Adipocyte (in vitro differentiated cells): ENCODE data around the gene ERCC6.

Source experiments
- DNase-seq: peaks from one replicate; pipeline ENCODE4 v3.0.0-alpha.2; 2015; ENCODE audit warnings: low read depth
- H3K27me3 ChIP-seq: replicated peaks from 2 replicates; pipeline ENCODE4 v1.7.0; 2013; ENCODE audit warnings: mild to moderate bottlenecking, low read length, moderate library complexity; ENCODE audit not compliant: control insufficient read depth, insufficient read depth
- H3K36me3 ChIP-seq: 2 replicates; pipeline ENCODE4 v1.7.0; 2013; ENCODE audit warnings: low read length, mild to moderate bottlenecking, moderate library complexity; ENCODE audit not compliant: control insufficient read depth, insufficient read depth, severe bottlenecking
- H3K4me1 ChIP-seq: 2 replicates; pipeline ENCODE4 v1.7.0; 2013; ENCODE audit warnings: mild to moderate bottlenecking, low read length, moderate library complexity; ENCODE audit not compliant: control insufficient read depth, insufficient read depth
- H3K4me3 ChIP-seq: 2 replicates; pipeline ENCODE4 v1.7.0; 2013; ENCODE audit warnings: mild to moderate bottlenecking, low read length, moderate library complexity
- H3K9ac ChIP-seq: 2 replicates; pipeline ENCODE4 v1.7.0; 2013; ENCODE audit warnings: mild to moderate bottlenecking, low read length, moderate library complexity
- H3K9me3 ChIP-seq: 2 replicates; pipeline ENCODE4 v1.7.0; 2013; ENCODE audit warnings: mild to moderate bottlenecking, low read length, moderate library complexity; ENCODE audit not compliant: control insufficient read depth

ERCC6 gene

GRCh38 chr10:49486009-49486408 lies 52.9 kb downstream of the ERCC6 start:
- no peaks in the 10 kb centered on the region for H3K27me3 ChIP-seq
- no peak for DNase-seq
- H3K9me3 ChIP-seq, result no peaks in the 10 kb centered on the region
- H3K36me3 ChIP-seq, result peaks cover 27% of the 10 kb centered on the region
- H3K4me3 ChIP-seq, result no peak overlapping the region
- peaks cover 14% of the 10 kb centered on the region for H3K4me1 ChIP-seq
- no peak overlapping the region for H3K9ac ChIP-seq

- Histone ChIP-seq H3K9ac (no peak overlapping the region), H3K27me3 (no peaks in the 10 kb centered on the region), H3K9me3 (no peaks in the 10 kb centered on the region), H3K4me3 (no peak overlapping the region), H3K4me1 (peaks cover 14% of the 10 kb centered on the region), H3K36me3 (peaks cover 34% of the 10 kb centered on the region)
- peak; percentile 71 for DNase-seq
Measured at GRCh38 chr10:49484486-49485235, 54.3 kb downstream of the ERCC6 start.

- Histone ChIP-seq H3K36me3 (peaks cover 81% of the 10 kb centered on the region), H3K9me3 (no peaks in the 10 kb centered on the region), H3K27me3 (no peaks in the 10 kb centered on the region), H3K4me3 (no peak overlapping the region), H3K4me1 (peaks cover 5% of the 10 kb centered on the region), H3K9ac (no peak overlapping the region)
- DNase-seq, result no peak
Measured at GRCh38 chr10:49478819-49479218, 60.1 kb downstream of the ERCC6 start.

- DNase-seq, result peak; percentile 13
- Histone ChIP-seq H3K36me3 (peaks cover 87% of the 10 kb centered on the region), H3K9me3 (no peaks in the 10 kb centered on the region), H3K4me1 (no peaks in the 10 kb centered on the region), H3K27me3 (no peaks in the 10 kb centered on the region), H3K9ac (no peak overlapping the region), H3K4me3 (no peak overlapping the region)
Measured at GRCh38 chr10:49474901-49475300, 64.0 kb downstream of the ERCC6 start.

GRCh38 chr10:49471532-49471931 lies 67.4 kb downstream of the ERCC6 start:
- no peak for DNase-seq
- Histone ChIP-seq H3K27me3 (no peaks in the 10 kb centered on the region), H3K9me3 (no peaks in the 10 kb centered on the region), H3K4me1 (no peaks in the 10 kb centered on the region), H3K4me3 (no peak overlapping the region), H3K9ac (no peak overlapping the region), H3K36me3 (peaks cover 97% of the 10 kb centered on the region)

GRCh38 chr10:49465736-49466135 lies 73.2 kb downstream of the ERCC6 start:
- H3K9ac ChIP-seq, result no peak overlapping the region
- H3K36me3 ChIP-seq, result peaks cover 77% of the 10 kb centered on the region
- H3K4me3 ChIP-seq, result no peak overlapping the region
- DNase-seq, result no peak
- H3K9me3 ChIP-seq, result no peaks in the 10 kb centered on the region
- H3K4me1 ChIP-seq, result no peaks in the 10 kb centered on the region
- H3K27me3 ChIP-seq, result no peaks in the 10 kb centered on the region
